ENCODE data around the gene ZNF74.

ZNF74 gene

DNA sequence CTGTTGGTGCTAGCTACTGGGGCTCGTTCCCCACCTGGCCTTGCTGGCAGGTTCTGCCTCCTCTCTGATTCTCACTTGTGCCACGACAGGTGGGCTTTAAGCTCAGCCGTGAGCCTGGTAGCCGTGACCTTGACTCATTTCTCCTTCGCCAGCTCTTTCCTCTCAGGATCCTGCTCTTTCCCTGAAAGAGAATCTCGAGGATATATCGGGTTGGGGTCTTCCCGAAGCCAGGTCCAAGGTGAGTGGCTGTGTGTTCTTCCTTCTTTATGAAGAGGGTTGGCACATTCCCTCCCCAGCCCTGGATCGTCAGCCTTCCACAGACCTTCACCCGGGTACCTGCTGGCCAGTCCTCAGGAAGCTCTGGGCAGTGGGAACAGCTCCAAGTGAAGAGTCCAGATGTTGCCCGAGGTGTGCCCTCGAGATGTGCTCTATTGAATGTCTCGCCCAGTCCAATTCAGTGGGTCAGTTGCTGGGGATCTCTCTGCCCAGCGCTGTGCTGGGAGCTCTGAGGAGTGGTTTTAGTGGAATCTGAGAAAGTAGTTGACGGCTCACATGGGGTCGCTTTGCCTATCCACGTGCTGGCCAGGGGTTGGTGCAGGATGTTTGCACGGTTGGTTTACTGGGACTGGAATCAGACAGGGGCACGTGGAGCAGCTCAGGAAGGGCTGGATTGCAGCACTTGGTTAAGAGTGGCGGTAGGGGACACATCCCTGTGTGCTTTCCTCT lies 1.4 kb downstream of the ZNF74 start:
- TF ChIP-seq ZNF274 (IDR thresholded peaks at IDR 0.05; ENCODE audit: low read depth, low read length), result no peak
- no peak overlapping the region for H3K4me3 ChIP-seq (ENCODE audit: low read length)

DNA sequence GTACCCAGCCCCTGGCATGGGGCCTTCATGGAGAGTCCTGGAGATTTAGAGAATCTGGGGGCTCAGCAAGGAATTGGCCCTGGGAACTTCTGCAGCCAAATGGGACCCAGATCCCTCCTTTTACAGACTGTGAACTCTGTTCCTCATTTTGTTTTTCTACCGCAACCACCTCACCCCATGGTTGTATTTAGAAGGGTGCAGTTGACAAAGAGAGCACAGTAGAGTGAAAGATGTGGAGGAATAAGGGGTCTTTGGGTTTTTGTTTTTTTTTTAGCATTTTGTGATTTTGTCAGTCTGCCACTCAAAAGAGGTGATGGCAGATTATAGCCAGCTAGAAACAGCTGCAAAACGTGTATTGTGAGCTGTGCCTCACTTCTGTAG lies 1.9 kb downstream of the ZNF74 start:
- TF ChIP-seq ZNF274 (IDR thresholded peaks at IDR 0.05; ENCODE audit: low read depth, low read length), result no peak
- no peak overlapping the region for H3K4me3 ChIP-seq (ENCODE audit: low read length)

DNA sequence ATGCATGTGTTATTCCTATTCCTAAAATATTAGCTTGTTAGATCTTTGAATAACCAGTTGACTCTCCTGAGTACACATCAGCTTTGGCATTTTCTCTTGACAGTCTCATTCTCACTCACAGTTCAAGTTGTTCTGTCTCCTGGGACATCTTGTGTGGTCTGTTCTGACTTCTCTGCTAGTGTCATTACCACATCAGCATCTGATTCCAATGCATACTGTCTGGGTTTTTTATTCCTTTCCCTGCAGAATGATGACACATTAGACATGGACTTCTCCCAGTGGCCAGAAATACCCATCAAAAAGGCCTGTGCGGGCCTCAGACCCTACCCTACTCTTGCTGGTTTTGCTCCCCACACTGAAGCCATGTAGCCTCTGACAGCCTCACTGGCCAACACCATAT lies 2.7 kb downstream of the ZNF74 start:
- TF ChIP-seq ZNF274 (IDR thresholded peaks at IDR 0.05; ENCODE audit: low read depth, low read length), result no peak
- H3K4me3 ChIP-seq (ENCODE audit: low read length), result no peak overlapping the region

DNA sequence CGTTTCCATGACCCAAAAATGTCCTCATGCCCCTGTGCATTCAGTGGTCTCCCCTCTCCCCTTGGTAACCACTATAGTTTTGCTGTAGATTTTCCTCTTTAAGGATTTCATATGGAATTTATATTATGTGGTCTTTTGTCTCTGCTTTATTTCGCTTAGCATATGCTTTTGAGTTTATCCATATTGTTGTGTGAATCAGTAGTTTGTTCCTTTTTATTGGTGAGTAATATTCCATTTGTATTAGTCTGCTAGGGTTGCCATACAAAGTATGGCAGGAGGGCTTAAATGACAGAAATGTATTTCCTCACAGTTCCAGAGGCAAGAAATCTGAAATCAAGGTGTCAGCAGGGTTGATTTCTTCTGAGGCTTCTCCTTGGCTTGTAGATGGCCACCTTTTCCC lies 3.5 kb downstream of the ZNF74 start:
- TF ChIP-seq ZNF274 (IDR thresholded peaks at IDR 0.05; ENCODE audit: low read depth, low read length), result no peak
- no peak overlapping the region for H3K4me3 ChIP-seq (ENCODE audit: low read length)

DNA sequence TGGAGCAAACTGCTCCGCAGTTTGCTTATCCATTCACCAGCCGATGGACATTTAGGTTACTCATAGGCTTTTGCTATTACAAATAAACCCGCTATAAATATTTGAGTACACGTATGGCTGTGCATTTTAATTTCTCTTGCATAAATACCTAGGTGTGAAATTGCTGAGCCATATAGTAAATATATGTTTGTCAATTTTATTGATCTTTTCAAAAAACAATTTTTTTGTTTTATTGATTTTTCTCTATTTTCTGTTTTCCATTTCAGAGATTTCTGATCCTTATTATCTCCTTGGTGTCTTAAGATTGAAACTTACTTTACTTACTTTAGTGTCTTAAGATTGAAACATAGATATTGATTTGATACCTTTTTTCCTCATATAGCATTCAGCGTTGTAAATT lies 4.5 kb downstream of the ZNF74 start:
- no peak overlapping the region for H3K4me3 ChIP-seq (ENCODE audit: low read length)
- TF ChIP-seq ZNF274 (IDR thresholded peaks at IDR 0.05; ENCODE audit: low read depth, low read length), result no peak

DNA sequence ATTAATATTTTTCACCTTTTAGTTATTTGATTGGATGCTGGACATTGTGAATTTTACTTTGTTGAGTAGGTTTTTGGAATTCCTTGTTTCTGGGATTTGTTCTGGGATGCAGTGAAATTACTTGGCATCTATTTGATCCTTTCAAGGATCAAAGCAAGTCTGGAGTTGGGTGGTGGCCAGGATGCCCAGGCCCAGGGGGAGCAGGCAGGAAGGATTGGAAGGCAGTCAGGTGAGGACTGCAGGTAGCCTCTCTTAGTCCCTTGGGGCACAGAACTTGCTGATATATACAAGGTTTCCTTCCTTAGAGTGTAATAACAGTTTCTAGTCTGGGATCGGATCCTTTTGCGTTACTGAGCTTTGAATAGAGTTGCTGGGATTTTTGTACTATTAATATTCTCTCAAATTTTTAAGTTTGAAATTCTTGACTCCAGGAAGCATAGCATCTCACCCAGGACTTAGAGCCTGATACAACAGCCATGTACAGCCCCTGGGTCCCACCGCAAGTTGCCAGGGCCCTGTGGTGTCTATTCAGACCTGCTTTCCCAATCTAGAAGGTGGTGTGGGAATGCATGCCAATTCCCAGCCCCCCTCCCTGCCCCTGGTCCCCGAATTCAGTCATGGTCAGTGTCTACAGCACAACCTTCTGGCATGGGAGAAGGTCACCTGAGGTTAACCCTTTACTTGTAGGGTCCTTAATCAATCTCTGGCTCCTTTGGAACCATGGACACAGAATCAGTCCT lies 6.1 kb downstream of the ZNF74 start:
- no peak for TF ChIP-seq ZNF274 (IDR thresholded peaks at IDR 0.05; ENCODE audit: low read depth, low read length)
- H3K4me3 ChIP-seq (ENCODE audit: low read length), result no peak overlapping the region

DNA sequence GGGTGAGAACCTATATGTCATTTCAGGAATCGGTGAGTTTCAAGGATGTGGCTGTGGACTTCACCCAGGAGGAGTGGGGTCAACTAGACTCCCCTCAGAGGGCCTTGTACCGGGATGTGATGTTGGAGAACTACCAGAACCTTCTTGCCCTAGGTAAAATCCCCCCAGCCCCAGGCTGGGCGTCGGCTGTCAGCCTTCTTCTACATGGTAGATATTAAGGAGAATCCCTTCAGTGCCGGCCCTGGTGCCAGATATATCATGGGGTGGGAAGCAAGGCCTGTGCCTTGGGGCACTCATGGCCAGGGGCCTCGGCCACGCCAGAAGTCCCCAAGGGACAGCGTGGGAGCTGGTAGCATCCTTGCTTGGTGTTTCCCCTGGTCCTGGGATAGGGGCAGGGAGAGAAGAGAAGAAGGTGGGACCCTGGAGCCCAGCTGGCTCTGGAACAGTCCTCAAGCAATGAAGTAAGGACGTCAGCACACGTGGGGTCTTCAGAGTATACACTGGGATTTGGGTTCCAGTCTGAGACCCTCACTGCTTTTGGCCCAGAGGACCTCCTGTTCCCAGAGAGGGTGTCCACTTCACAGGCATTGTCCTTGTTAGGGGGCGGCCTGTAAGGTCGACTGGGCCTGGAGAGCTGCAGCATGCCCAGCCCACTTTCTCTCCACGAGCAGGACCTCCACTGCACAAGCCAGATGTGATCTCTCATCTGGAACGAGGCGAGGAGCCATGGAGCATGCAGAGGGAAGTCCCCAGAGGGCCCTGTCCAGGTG lies 6.8 kb downstream of the ZNF74 start:
- no peak overlapping the region for H3K4me3 ChIP-seq (ENCODE audit: low read length)
- TF ChIP-seq ZNF274 (IDR thresholded peaks at IDR 0.05; ENCODE audit: low read depth, low read length), result no peak

DNA sequence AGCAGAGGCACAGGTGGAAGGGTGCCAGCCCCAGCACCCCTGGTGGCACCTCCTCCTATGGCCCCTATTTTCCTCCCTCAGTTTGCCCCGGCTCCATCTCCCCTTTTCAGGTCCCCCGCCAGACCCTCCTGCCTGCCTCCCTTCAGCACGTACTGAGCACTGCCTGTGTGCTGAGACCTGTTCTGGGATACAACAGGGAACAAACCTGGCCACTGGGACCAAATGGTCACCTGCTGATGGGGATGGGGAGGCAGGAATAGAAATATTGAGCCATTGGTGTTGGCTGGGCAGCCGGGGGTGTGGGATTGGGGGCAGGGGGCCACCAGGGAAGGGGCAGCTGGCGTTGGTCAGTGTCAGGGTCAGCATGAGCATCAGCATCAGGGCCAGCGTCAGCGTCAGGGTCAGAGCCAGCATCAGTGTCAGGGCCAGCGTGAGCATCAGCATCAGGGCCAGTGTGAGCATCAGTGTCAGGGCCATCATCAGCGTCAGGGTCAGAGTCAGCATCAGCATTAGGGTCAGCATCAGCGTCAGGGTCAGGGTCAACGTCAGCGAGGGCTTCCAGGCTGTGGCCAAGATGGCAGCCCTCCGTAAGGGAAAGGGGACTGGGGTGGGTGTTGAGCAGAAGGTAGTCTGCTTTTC lies 7.5 kb downstream of the ZNF74 start:
- TF ChIP-seq ZNF274 (IDR thresholded peaks at IDR 0.05; ENCODE audit: low read depth, low read length), result no peak
- H3K4me3 ChIP-seq (ENCODE audit: low read length), result no peak overlapping the region

DNA sequence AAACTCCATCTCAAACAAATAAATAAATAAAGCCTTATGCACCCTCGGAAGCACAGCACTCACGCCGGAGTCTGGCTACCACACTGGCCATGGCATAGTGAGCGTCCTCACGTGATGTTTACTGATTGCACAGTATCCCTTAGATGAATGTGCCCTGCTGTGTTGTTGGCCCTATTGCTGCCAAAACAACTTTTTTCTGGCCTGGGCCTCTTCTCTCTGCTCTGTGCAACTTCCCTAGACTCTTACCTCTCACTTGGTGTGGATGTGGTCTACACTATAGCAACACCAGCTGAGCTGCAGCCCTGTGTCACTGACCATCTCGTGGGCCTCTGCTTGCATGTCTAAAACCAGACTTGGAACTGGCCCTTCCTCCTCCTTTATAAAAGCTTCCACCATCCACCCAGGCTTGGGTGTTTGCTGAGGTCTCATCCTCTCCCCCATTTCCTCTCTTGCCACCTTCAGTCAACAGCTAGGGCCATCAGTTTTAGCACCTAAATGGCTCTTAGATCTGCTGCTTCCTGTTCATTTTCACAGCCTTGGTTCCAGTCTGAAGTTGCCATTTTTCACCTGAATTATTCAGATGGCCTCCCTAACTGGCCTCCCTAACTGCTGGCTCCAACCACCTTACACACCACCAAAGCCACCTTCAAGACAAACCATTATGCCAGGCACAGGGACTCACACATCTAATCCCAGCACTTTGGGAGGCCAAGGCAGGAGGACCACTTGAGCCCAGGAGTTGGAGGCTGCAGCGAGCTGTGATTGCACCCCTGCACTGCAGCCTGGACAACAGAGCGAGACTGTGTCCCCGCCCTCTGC lies 9.2 kb downstream of the ZNF74 start:
- H3K4me3 ChIP-seq (ENCODE audit: low read length), result no peak overlapping the region
- TF ChIP-seq ZNF274 (IDR thresholded peaks at IDR 0.05; ENCODE audit: low read depth, low read length), result no peak

DNA sequence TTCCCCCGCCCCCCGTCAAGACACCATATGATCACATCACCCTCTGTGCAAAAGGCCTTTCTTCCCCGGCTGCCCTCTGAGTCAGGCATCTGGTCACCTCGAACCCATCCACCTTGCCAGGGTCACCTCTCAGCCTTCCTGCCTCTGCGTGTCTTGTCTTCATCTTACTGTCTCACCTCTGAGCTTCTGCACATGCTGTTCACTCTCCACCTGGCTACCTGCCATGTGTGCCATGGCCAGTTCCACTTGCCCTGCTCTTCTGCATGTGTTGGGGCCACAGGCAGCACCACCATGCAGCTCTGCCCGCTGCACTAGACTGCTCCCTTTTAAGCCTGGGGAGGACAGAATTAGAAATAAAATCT lies 9.8 kb downstream of the ZNF74 start:
- TF ChIP-seq ZNF274 (IDR thresholded peaks at IDR 0.05; ENCODE audit: low read depth, low read length), result no peak
- no peak overlapping the region for H3K4me3 ChIP-seq (ENCODE audit: low read length)

DNA sequence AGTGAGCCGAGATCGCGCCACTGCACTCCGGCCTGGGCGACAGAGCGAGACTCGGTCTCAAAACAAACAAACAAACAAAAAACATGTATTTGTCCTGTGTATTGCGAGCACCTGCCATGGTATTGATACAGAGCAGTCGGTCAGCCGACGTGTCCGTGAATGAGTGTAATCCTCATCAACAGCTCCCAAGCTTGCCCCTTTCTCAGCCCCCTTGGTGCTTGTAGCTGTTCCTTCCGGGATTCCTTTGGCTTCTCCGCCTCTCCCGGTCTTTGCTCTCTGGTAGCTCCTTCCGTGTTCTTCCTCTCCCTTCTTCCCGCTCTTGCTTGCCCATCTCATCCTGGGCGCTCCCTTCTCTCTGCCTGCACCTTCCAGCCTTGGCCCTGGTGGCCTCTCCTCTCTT lies 10.9 kb downstream of the ZNF74 start:
- TF ChIP-seq ZNF274 (IDR thresholded peaks at IDR 0.05; ENCODE audit: low read depth, low read length), result no peak

DNA sequence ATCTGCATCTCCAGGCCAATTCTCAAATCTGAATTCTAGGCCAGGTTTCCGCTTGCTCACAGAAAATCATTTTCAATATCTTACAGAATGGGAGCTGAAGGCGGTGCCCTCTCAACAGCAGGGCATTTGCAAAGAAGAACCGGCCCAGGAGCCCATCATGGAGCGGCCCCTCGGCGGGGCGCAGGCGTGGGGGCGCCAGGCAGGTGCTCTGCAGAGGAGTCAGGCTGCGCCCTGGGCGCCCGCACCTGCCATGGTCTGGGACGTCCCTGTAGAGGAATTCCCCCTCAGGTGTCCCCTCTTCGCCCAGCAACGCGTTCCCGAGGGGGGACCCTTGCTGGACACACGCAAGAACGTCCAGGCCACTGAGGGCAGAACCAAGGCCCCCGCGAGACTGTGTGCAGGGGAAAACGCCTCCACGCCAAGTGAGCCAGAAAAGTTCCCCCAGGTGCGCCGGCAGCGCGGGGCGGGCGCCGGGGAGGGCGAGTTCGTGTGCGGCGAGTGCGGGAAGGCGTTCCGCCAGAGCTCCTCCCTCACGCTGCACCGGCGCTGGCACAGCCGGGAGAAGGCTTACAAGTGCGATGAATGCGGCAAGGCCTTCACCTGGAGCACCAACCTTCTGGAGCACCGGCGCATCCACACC lies 11.5 kb downstream of the ZNF74 start:
- no peak for TF ChIP-seq ZNF274 (IDR thresholded peaks at IDR 0.05; ENCODE audit: low read depth, low read length)
- H3K4me3 ChIP-seq (ENCODE audit: low read length), result no peak overlapping the region

More for the DNA sequence above, 10.9 kb downstream of the ZNF74 start:
- H3K4me3 ChIP-seq (ENCODE audit: low read length), result no peak overlapping the region

All from GM08714 (cell line).